Uterus (tissue), 4 donors: ENCODE measurements around the gene PPARG. TPM values are rescaled to one million over a fixed set of nuclear protein-coding genes. Genes with fewer than 3 reads are reported as not detected.

Source experiments
- DNase-seq, 2 donors: peaks; one replicate each; pipeline ENCODE4 v3.0.0-alpha.2; 2019 to 2020
- H3K27ac ChIP-seq, 2 donors: fragments of 200-600 bp; sonication (generic); 1 replicate in 1 of 2; 2 replicates in 1 of 2; pipeline ENCODE4 v1.5.1; 2016 to 2018
- H3K27me3 ChIP-seq, 2 donors: fragments of 200-600 bp; sonication (generic); one replicate each; pipeline ENCODE4 v1.5.1; 2018 to 2019; ENCODE audit warnings: control low read depth in 1 of 2
- H3K36me3 ChIP-seq, 2 donors: fragments of 200-600 bp; sonication (generic); one replicate each; pipeline ENCODE4 v1.5.1; 2019; ENCODE audit warnings: control low read depth in 1 of 2
- H3K4me1 ChIP-seq, 2 donors: fragments of 200-600 bp; sonication (generic); one replicate each; pipeline ENCODE4 v1.5.1; 2018 to 2019; ENCODE audit warnings: control low read depth in 1 of 2
- H3K4me3 ChIP-seq, 2 donors: fragments of 200-600 bp; sonication (generic); 1 replicate in 1 of 2; 2 replicates in 1 of 2; pipeline ENCODE4 v1.5.1; 2018 to 2019; ENCODE audit warnings: mild to moderate bottlenecking in 1 of 2
- H3K9me3 ChIP-seq, 2 donors: fragments of 200-600 bp; sonication (generic); one replicate each; pipeline ENCODE4 v1.5.1; 2019; ENCODE audit warnings: control low read depth in 1 of 2
- POLR2A ChIP-seq, 2 donors: fragments of 450-650 bp; IDR thresholded peaks; one replicate each; pipeline ENCODE4 v1.6.1; 2016; ENCODE audit warnings: antibody characterized with exemption in 2 of 2, mild to moderate bottlenecking in 1 of 2, moderate library complexity in 1 of 2
- intact Hi-C: fragments of 100-400 bp; cut with DNase I; formaldehyde crosslinking; loops from one replicate; pipeline ENCODE4 v1.15.1; 2023; ENCODE audit warnings: low total_unique reads
- total RNA-seq, 4 donors: library from RNA; depleted of rRNA in 3 of 4; stranded (reverse); fragments of >200 nt in 3 of 4; gene quantifications; one replicate each; pipeline versions ENCODE4 v1.1.0 to v1.2.4, GENCODE V29; 2014 to 2023
- TF ChIP-seq, protein P1 (sequence below), 4 experiments: fragments of 200-600 bp in 2 of 4; fragments of 450-650 bp in 2 of 4; sonication (generic) in 2 of 4; IDR thresholded peaks; one replicate each; pipeline ENCODE4 v1.5.1; 2016 to 2019; ENCODE audit warnings: antibody characterized with exemption in 4 of 4, mild to moderate bottlenecking in 2 of 4, moderate library complexity in 1 of 4
- donor health status: DM: yes; HTN: yes; CAD: no.

PPARG gene
- total RNA-seq, 4 donors from 2014 or later = 5.1 to 29.1 (median 12.9) TPM

GRCh38 chr3:12464181-12464580, 175.3 kb downstream of the PPARG start:
- intact Hi-C loops = no loop called here
- no peaks in the 10 kb centered on the region for H3K9me3 ChIP-seq
- H3K4me3 ChIP-seq = no peak overlapping the region
- no peaks in the 10 kb centered on the region for H3K27me3 ChIP-seq
- DNase-seq = no peak
- no peak for TF ChIP-seq POLR2A (IDR thresholded peaks at IDR 0.05)
- TF ChIP-seq, protein P1, sequence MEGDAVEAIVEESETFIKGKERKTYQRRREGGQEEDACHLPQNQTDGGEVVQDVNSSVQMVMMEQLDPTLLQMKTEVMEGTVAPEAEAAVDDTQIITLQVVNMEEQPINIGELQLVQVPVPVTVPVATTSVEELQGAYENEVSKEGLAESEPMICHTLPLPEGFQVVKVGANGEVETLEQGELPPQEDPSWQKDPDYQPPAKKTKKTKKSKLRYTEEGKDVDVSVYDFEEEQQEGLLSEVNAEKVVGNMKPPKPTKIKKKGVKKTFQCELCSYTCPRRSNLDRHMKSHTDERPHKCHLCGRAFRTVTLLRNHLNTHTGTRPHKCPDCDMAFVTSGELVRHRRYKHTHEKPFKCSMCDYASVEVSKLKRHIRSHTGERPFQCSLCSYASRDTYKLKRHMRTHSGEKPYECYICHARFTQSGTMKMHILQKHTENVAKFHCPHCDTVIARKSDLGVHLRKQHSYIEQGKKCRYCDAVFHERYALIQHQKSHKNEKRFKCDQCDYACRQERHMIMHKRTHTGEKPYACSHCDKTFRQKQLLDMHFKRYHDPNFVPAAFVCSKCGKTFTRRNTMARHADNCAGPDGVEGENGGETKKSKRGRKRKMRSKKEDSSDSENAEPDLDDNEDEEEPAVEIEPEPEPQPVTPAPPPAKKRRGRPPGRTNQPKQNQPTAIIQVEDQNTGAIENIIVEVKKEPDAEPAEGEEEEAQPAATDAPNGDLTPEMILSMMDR (IDR thresholded peaks at IDR 0.05) = no peak
- H3K4me1 ChIP-seq = no peaks in the 10 kb centered on the region
- H3K27ac ChIP-seq = no peak overlapping the region
- H3K36me3 ChIP-seq = no peaks in the 10 kb centered on the region

DNA sequence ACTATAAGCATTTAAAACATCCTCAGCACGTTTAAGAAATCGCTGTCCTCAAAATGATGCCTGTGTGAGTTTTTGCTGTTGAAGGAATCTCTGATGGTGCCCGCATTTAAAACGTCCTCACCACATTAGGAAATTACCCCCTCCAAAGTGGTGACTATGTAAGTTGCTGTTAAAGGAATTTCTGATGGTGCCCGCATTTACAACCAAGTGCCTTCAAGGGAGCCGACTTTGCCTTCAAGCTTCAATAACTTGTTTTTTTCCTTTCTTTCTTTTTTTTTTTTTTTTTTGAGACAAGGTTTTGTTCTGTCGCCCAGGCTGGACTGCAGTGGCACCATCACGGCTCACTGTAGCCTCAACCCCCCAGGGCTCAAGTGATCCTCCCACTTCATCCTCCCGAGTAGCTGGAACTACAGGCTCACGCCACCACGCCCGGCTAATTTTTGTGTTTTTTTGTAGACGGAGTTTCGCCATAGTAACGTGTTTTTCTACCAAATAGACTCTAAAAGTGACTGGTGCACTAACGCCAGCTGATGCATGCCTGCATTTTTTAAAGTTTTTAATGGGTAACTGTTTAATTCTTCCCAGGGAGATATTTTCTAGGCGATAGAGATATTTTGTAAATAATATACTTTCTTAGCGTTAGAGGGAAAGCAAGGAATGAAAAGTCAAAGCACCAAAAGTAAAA, 176.4 kb downstream of the PPARG start:
- TF ChIP-seq, protein P1 (IDR thresholded peaks at IDR 0.05) = no peak
- no peak for TF ChIP-seq POLR2A (IDR thresholded peaks at IDR 0.05)
- Histone ChIP-seq H3K4me1 (no peaks in the 10 kb centered on the region), H3K27ac (no peak overlapping the region), H3K36me3 (no peaks in the 10 kb centered on the region), H3K4me3 (no peak overlapping the region), H3K9me3 (no peaks in the 10 kb centered on the region), H3K27me3 (no peaks in the 10 kb centered on the region)
- intact Hi-C loops = no loop called here
- DNase-seq = no peak

- Histone ChIP-seq H3K27ac (no peak overlapping the region), H3K27me3 (no peaks in the 10 kb centered on the region), H3K4me1 (no peaks in the 10 kb centered on the region), H3K36me3 (no peaks in the 10 kb centered on the region), H3K9me3 (no peaks in the 10 kb centered on the region), H3K4me3 (no peak overlapping the region)
- intact Hi-C loops = no loop called here
- DNase-seq = no peak
- TF ChIP-seq, protein P1 (IDR thresholded peaks at IDR 0.05) = no peak
- TF ChIP-seq POLR2A (IDR thresholded peaks at IDR 0.05) = no peak
Measured at GRCh38 chr3:12465836-12466225, 177.0 kb downstream of the PPARG start.

- Histone ChIP-seq H3K27me3 (no peaks in the 10 kb centered on the region), H3K36me3 (no peaks in the 10 kb centered on the region), H3K4me3 (no peak overlapping the region), H3K4me1 (no peaks in the 10 kb centered on the region), H3K9me3 (no peaks in the 10 kb centered on the region), H3K27ac (no peak overlapping the region)
- intact Hi-C loops = no loop called here
- TF ChIP-seq, protein P1 (IDR thresholded peaks at IDR 0.05) = no peak
- no peak for TF ChIP-seq POLR2A (IDR thresholded peaks at IDR 0.05)
- DNase-seq = no peak
Measured at GRCh38 chr3:12467746-12468145, 178.9 kb downstream of the PPARG start.

- Histone ChIP-seq H3K27me3 (no peaks in the 10 kb centered on the region), H3K4me1 (no peaks in the 10 kb centered on the region), H3K4me3 (no peak overlapping the region), H3K9me3 (no peaks in the 10 kb centered on the region), H3K36me3 (no peaks in the 10 kb centered on the region), H3K27ac (no peak overlapping the region)
- DNase-seq = no peak
- intact Hi-C loops = no loop called here
- no peak for TF ChIP-seq POLR2A (IDR thresholded peaks at IDR 0.05)
- TF ChIP-seq, protein P1 (IDR thresholded peaks at IDR 0.05) = no peak
Measured at GRCh38 chr3:12468276-12468675, 179.4 kb downstream of the PPARG start.
